Skin epidermis (tissue), 12 donors: ENCODE measurements around the gene SFRP5.

Source experiments
- H3K27ac ChIP-seq, 21 experiments: fragments of 200-600 bp; sonication (generic) in 11 of 21; one replicate each; pipeline ENCODE4 v1.5.0; 2020; ENCODE audit warnings: mild to moderate bottlenecking in 3 of 21, inconsistent platforms in 2 of 21, moderate library complexity in 2 of 21
- H3K4me3 ChIP-seq, 7 experiments: fragments of 200-600 bp; sonication (generic) in 2 of 7; one replicate each; pipeline ENCODE4 v1.5.0; 2020; ENCODE audit warnings: inconsistent platforms in 2 of 7, mild to moderate bottlenecking in 2 of 7, moderate library complexity in 1 of 7

The SFRP5 gene

GRCh38 chr10:97766996-97767924 lies 4.5 kb downstream of the SFRP5 start:
- Histone ChIP-seq H3K4me3 (no peak overlapping the region), H3K27ac (no peak overlapping the region)

GRCh38 chr10:97766106-97766810 lies 5.5 kb downstream of the SFRP5 start:
- H3K4me3 ChIP-seq: no peak overlapping the region
- no peak overlapping the region for H3K27ac ChIP-seq

GRCh38 chr10:97765201-97765600 lies 6.6 kb downstream of the SFRP5 start:
- H3K4me3 ChIP-seq: no peak overlapping the region

GRCh38 chr10:97764519-97764931 lies 7.3 kb downstream of the SFRP5 start:
- no peak overlapping the region for H3K27ac ChIP-seq

More at GRCh38 chr10:97765201-97765600, 6.6 kb downstream of the SFRP5 start:
- no peak overlapping the region for H3K27ac ChIP-seq

GRCh38 chr10:97763947-97764346 lies 7.9 kb downstream of the SFRP5 start:
- no peak overlapping the region for H3K27ac ChIP-seq
- H3K4me3 ChIP-seq: no peak overlapping the region

More at GRCh38 chr10:97764519-97764931, 7.3 kb downstream of the SFRP5 start:
- no peak overlapping the region for H3K4me3 ChIP-seq

GRCh38 chr10:97763411-97763810 lies 8.4 kb downstream of the SFRP5 start:
- Histone ChIP-seq H3K27ac (no peak overlapping the region), H3K4me3 (no peak overlapping the region)

- H3K4me3 ChIP-seq: no peak overlapping the region
- no peak overlapping the region for H3K27ac ChIP-seq
Observed at GRCh38 chr10:97762816-97763215, 9.0 kb downstream of the SFRP5 start.

GRCh38 chr10:97762056-97762455 lies 9.7 kb downstream of the SFRP5 start:
- H3K4me3 ChIP-seq: no peak overlapping the region
- H3K27ac ChIP-seq: no peak overlapping the region

GRCh38 chr10:97761331-97761865 lies 10.4 kb downstream of the SFRP5 start:
- H3K27ac ChIP-seq: no peak overlapping the region
- no peak overlapping the region for H3K4me3 ChIP-seq

GRCh38 chr10:97760461-97761257 lies 11.1 kb downstream of the SFRP5 start:
- Histone ChIP-seq H3K4me3 (no peak overlapping the region), H3K27ac (no peak overlapping the region)

GRCh38 chr10:97759946-97760345 lies 11.9 kb downstream of the SFRP5 start:
- H3K4me3 ChIP-seq: no peak overlapping the region
- H3K27ac ChIP-seq: no peak overlapping the region

- Histone ChIP-seq H3K27ac (no peak overlapping the region), H3K4me3 (no peak overlapping the region)
Observed at GRCh38 chr10:97759158-97759887, 12.5 kb downstream of the SFRP5 start.

- Histone ChIP-seq H3K27ac (no peak overlapping the region), H3K4me3 (no peak overlapping the region)
Observed at GRCh38 chr10:97757471-97757870, 14.3 kb downstream of the SFRP5 start.

- no peak overlapping the region for H3K27ac ChIP-seq
- no peak overlapping the region for H3K4me3 ChIP-seq
Observed at GRCh38 chr10:97755718-97756117, 16.1 kb downstream of the SFRP5 start.

GRCh38 chr10:97754726-97755125 lies 17.1 kb downstream of the SFRP5 start:
- no peak overlapping the region for H3K27ac ChIP-seq
- no peak overlapping the region for H3K4me3 ChIP-seq

GRCh38 chr10:97752956-97753355 lies 18.8 kb downstream of the SFRP5 start:
- H3K4me3 ChIP-seq: no peak overlapping the region

GRCh38 chr10:97748116-97748515 lies 23.7 kb downstream of the SFRP5 start:
- no peak overlapping the region for H3K27ac ChIP-seq
- H3K4me3 ChIP-seq: no peak overlapping the region

More at GRCh38 chr10:97752956-97753355, 18.8 kb downstream of the SFRP5 start:
- no peak overlapping the region for H3K27ac ChIP-seq

- H3K27ac ChIP-seq: no peak overlapping the region
Observed at GRCh38 chr10:97747573-97747972, 24.2 kb downstream of the SFRP5 start.

GRCh38 chr10:97744405-97745035 lies 27.3 kb downstream of the SFRP5 start:
- Histone ChIP-seq H3K27ac (no peak overlapping the region), H3K4me3 (no peak overlapping the region)

More at GRCh38 chr10:97747573-97747972, 24.2 kb downstream of the SFRP5 start:
- no peak overlapping the region for H3K4me3 ChIP-seq
